HepG2 (cell line): ENCODE results near the gene WSCD2. TPM values are rescaled to one million over a fixed set of nuclear protein-coding genes. Genes with fewer than 3 reads are reported as not detected.

ENCODE experiments used
- ATAC-seq: fragments of 200-7000 bp; cut with Tn5 transposase; 3 replicates; pipeline ENCODE4 v1.9.1; 2020; ENCODE audit warnings: mild to moderate bottlenecking, moderate library complexity
- BruUV-seq: library from RNA; stranded (reverse); fragments of 400-500 nt; replicated peaks from 2 replicates; lab custom pipeline; 2021; lab: Mats Ljungman, UMichigan
- CTCF ChIA-PET: fragments of 300-600 bp; formaldehyde crosslinking; extraction: SDS; loops from one replicate; lab custom pipeline; 2021; ENCODE audit warnings: low total read pairs, inconsistent platforms, low intra/inter-chr PET ratio; lab: Yijun Ruan, JAX
- POLR2A ChIA-PET: fragments of 350-600 bp; sonication (Branson Sonifier 250); formaldehyde crosslinking; loops from one replicate; lab custom pipeline; 2020; ENCODE audit warnings: antibody characterized with exemption, inconsistent platforms; lab: Yijun Ruan, JAX
- DNase-seq: peaks from one replicate; pipeline ENCODE4 v3.0.0-alpha.2; 2015; ENCODE audit warnings: low spot score
- FAIRE-seq: peaks from 3 replicates; lab custom pipeline; 2011; peaks lifted over from hg19 to GRCh38; lab: Jason Lieb, UNC
- H2AFZ ChIP-seq: one replicate; pipeline ENCODE4 v1.6.1; 2011; ENCODE audit warnings: low read length, inconsistent platforms
- H3K27ac ChIP-seq: fragments of 300-600 bp; 3 replicates; pipeline ENCODE4 v1.8.0; 2011; ENCODE audit warnings: mixed run types, mild to moderate bottlenecking, mixed read lengths, low read length, inconsistent platforms; ENCODE audit not compliant: insufficient read depth; ENCODE audit errors: extremely low read length
- H3K27me3 ChIP-seq, 2 experiments: fragments of 200-600 bp in 1 of 2; 2 replicates in 1 of 2; 3 replicates in 1 of 2; pipeline versions ENCODE4 v1.6.0 to v1.8.0; 2011; ENCODE audit warnings: low read length in 2 of 2, mild to moderate bottlenecking in 2 of 2, moderate library complexity in 2 of 2, inconsistent platforms in 1 of 2; ENCODE audit not compliant: insufficient read depth in 2 of 2, control insufficient read depth in 1 of 2
- H3K36me3 ChIP-seq, 2 experiments: fragments of 200-600 bp in 1 of 2; replicated peaks in 1 of 2; 2 replicates in 1 of 2; 3 replicates in 1 of 2; pipeline versions ENCODE4 v1.5.1 to v1.8.0; 2011; ENCODE audit warnings: low read length in 2 of 2, inconsistent platforms in 1 of 2; ENCODE audit not compliant: insufficient read depth in 2 of 2, control insufficient read depth in 1 of 2
- H3K4me1 ChIP-seq: 2 replicates; pipeline ENCODE4 v1.5.1; 2012; ENCODE audit warnings: low read length, inconsistent platforms; ENCODE audit not compliant: insufficient read depth
- H3K4me2 ChIP-seq: 2 replicates; pipeline ENCODE4 v1.6.0; 2011; ENCODE audit warnings: low read depth, low read length, inconsistent platforms
- H3K4me3 ChIP-seq, 3 experiments: fragments of 200-600 bp in 1 of 3; sonication (generic), shearing (Covaris generic) in 1 of 3; replicated peaks in 1 of 3; 2 replicates each; pipeline ENCODE4 v1.5.1; 2011 to 2016; ENCODE audit warnings: low read length in 3 of 3, inconsistent platforms in 2 of 3, low read depth in 2 of 3, mild to moderate bottlenecking in 2 of 3, control low read depth in 1 of 3, mixed read lengths in 1 of 3; ENCODE audit not compliant: insufficient read depth in 1 of 3
- H3K79me2 ChIP-seq: one replicate; pipeline ENCODE4 v1.6.1; 2011; ENCODE audit warnings: low read length, inconsistent platforms; ENCODE audit not compliant: insufficient read depth
- H3K9ac ChIP-seq: 2 replicates; pipeline ENCODE4 v1.6.0; 2011; ENCODE audit warnings: mild to moderate bottlenecking, low read depth, low read length, inconsistent platforms; ENCODE audit not compliant: insufficient read depth
- H3K9me3 ChIP-seq: 2 replicates; pipeline ENCODE4 v1.5.1; 2012; ENCODE audit warnings: mild to moderate bottlenecking, low read length
- H4K20me1 ChIP-seq: 2 replicates; pipeline ENCODE4 v1.6.0; 2011; ENCODE audit warnings: inconsistent platforms, mild to moderate bottlenecking, low read length, moderate library complexity; ENCODE audit not compliant: insufficient read depth
- FIP1L1 ChIP-seq: fragments of 200-400 bp; formaldehyde crosslinking; IDR thresholded peaks from 2 replicates; pipeline ENCODE4 v1.6.1; 2018; ENCODE audit warnings: low read depth, mild to moderate bottlenecking, low read length, moderate library complexity, borderline replicate concordance; ENCODE audit not compliant: insufficient read depth
- KDM1A ChIP-seq: IDR thresholded peaks from 2 replicates; pipeline ENCODE4 v1.6.1; 2016; ENCODE audit warnings: missing compliant biosample characterization
- MAFF ChIP-seq: IDR thresholded peaks from 2 replicates; pipeline ENCODE4 v1.6.1; 2011; ENCODE audit warnings: low read depth, low read length, improper control_type of control experiment
- MAFK ChIP-seq, 2 experiments: IDR thresholded peaks in 1 of 2; conservative IDR thresholded peaks in 1 of 2; 2 replicates each; pipeline ENCODE4 v1.6.1; 2011; ENCODE audit warnings: improper control_type of control experiment in 2 of 2, low read length in 2 of 2
- NFIC ChIP-seq: IDR thresholded peaks from 2 replicates; pipeline ENCODE4 v1.6.1; 2012; ENCODE audit warnings: mild to moderate bottlenecking, low read length, inconsistent platforms
- NFYB ChIP-seq: sonication (generic); formaldehyde crosslinking; IDR thresholded peaks from 2 replicates; pipeline ENCODE4 v1.4.0; 2020; ENCODE audit warnings: missing genetic modification reagents
- NR2F6 ChIP-seq, 2 experiments: IDR thresholded peaks; 2 replicates each; pipeline ENCODE4 v1.6.1; 2016; ENCODE audit warnings: antibody characterized with exemption in 1 of 2, mild to moderate bottlenecking in 1 of 2
- RBM39 ChIP-seq: fragments of 200-400 bp; formaldehyde crosslinking; IDR thresholded peaks from one replicate; pipeline ENCODE4 v1.6.1; 2018; ENCODE audit warnings: antibody characterized with exemption, mild to moderate bottlenecking, low read depth, low read length; ENCODE audit not compliant: poor library complexity, severe bottlenecking
- TBX3 ChIP-seq: fragments of 450-650 bp; IDR thresholded peaks from 2 replicates; pipeline ENCODE4 v1.6.1; 2017; ENCODE audit warnings: antibody characterized with exemption, mild to moderate bottlenecking, inconsistent platforms, borderline replicate concordance
- ZNF530 ChIP-seq: sonication (generic); formaldehyde crosslinking; IDR thresholded peaks from 2 replicates; pipeline ENCODE4 v1.5.0; 2020; ENCODE audit warnings: low read depth, mild to moderate bottlenecking, missing genetic modification reagents
- WGBS: methylation state at CpG from one replicate; pipeline ENCODE4 v1.1.6; 2017; ENCODE audit warnings: low lambda C conversion rate; 5-methylcytosine and 5-hydroxymethylcytosine counted together
- in situ Hi-C: cut with HindIII; loops from 2 replicates; pipeline ENCODE4 v1.10.0; 2017; ENCODE audit warnings: low pct_unique_long_range_greater_than_20kb; ENCODE audit not compliant: extremely low pct_ligation_motif_present
- intact Hi-C: fragments of 100-400 bp; cut with micrococcal nuclease; formaldehyde crosslinking; loops from one replicate; pipeline ENCODE4 v1.10.0; 2022; ENCODE audit not compliant: unreplicated experiment
- polyA plus RNA-seq, 8 experiments: library from polyadenylated mRNA; depleted of rRNA in 3 of 8; stranded (reverse) in 7 of 8; unstranded in 1 of 8; fragments of >200 nt; fragmentation: Illumina TruSeq in 4 of 8; extraction: Trizol in 4 of 8; gene quantifications; 2 replicates each; pipeline versions ENCODE4 v1.2.1 to v1.2.3, GENCODE V29; 2011 to 2016; ENCODE audit warnings: low read depth in 4 of 8, missing spikeins in 1 of 8, mixed read lengths in 1 of 8; ENCODE audit not compliant: insufficient read depth in 1 of 8
- total RNA-seq, 5 experiments: library from RNA; depleted of rRNA; stranded (reverse); fragments of >200 nt; fragmentation: Illumina TruSeq; extraction: Trizol; gene quantifications; 2 replicates each; pipeline ENCODE4 v1.2.3, GENCODE V29; 2016; ENCODE audit warnings: low read depth in 1 of 5
- TF ChIP-seq, protein P1 (sequence below): sonication (generic); formaldehyde crosslinking; IDR thresholded peaks from 2 replicates; pipeline ENCODE4 v1.4.0; 2020; ENCODE audit warnings: missing genetic modification reagents
- TF ChIP-seq, protein P2 (sequence below), 2 experiments: sonication (generic) in 1 of 2; formaldehyde crosslinking in 1 of 2; IDR thresholded peaks; 2 replicates each; pipeline versions ENCODE4 v1.4.0 to v1.6.1; 2016 to 2020; ENCODE audit warnings: borderline replicate concordance in 1 of 2, low read depth in 1 of 2, mild to moderate bottlenecking in 1 of 2, missing genetic modification reagents in 1 of 2
- TF ChIP-seq, protein P3 (sequence below): sonication (generic); formaldehyde crosslinking; conservative IDR thresholded peaks from 2 replicates; pipeline ENCODE4 v1.5.0; 2020; ENCODE audit warnings: missing genetic modification reagents
- TF ChIP-seq, protein P4 (sequence below): sonication (generic); formaldehyde crosslinking; IDR thresholded peaks from 2 replicates; pipeline ENCODE4 v1.9.0; 2022; ENCODE audit warnings: missing genetic modification reagents, mild to moderate bottlenecking, borderline replicate concordance

Gene WSCD2
- total and polyA plus RNA-seq, 2 of the 13 experiments (the other 11 are each of a cell fraction or from before 2014, with no cell fraction given) = not detected

DNA sequence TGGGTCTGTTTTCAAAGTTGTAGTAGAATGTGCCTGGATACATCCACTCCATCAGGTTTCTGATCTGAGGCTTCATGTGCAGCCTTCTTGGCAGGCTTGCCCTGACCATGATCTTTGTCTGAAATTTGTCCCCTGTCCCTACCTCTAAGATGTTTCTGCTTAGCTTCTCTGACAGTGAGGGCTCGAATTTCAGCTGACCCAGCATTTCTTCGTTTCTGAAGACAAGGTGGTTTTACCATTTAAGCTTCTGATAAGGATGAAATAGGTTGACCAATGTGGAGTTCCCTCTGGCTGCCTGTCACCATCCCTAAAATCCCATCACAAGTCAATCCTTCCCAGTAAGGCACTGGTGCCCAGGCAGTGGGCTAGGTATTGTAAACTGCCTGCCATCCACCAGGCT lies 153.1 kb downstream of the WSCD2 start:
- Histone ChIP-seq H3K9ac (no peak overlapping the region), H2AFZ (no peak overlapping the region), H3K4me1 (no peaks in the 10 kb centered on the region), H3K4me2 (no peak overlapping the region), H3K27me3 (peaks cover 2 to 17% of the 10 kb centered on the region in 2 experiments; a peak in 3 of 5 replicates), H3K9me3 (no peaks in the 10 kb centered on the region), H3K4me3 (no peak overlapping the region), H4K20me1 (no peaks in the 10 kb centered on the region), H3K36me3 (no peaks in the 10 kb centered on the region), H3K79me2 (no peaks in the 10 kb centered on the region), H3K27ac (no peak overlapping the region)
- ATAC-seq (no peak), DNase-seq (no peak), FAIRE-seq (no peak)
- in situ Hi-C loops = no loop called here
- intact Hi-C loops = no loop called here
- POLR2A ChIA-PET = no interaction called here
- no TSS peak for BruUV-seq
- 0% methylated on average over 2 of the region's 2 CpGs for WGBS
- CTCF ChIA-PET = no interaction called here
- TF ChIP-seq ZNF530 (CRISPR knock-in tag) = no peak
- no peak for TF ChIP-seq FIP1L1
- TF ChIP-seq TBX3 = no peak
- TF ChIP-seq, protein P1, sequence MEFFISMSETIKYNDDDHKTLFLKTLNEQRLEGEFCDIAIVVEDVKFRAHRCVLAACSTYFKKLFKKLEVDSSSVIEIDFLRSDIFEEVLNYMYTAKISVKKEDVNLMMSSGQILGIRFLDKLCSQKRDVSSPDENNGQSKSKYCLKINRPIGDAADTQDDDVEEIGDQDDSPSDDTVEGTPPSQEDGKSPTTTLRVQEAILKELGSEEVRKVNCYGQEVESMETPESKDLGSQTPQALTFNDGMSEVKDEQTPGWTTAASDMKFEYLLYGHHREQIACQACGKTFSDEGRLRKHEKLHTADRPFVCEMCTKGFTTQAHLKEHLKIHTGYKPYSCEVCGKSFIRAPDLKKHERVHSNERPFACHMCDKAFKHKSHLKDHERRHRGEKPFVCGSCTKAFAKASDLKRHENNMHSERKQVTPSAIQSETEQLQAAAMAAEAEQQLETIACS (CRISPR knock-in tag) = no peak
- TF ChIP-seq RBM39 = no peak
- no peak for TF ChIP-seq NFYB (CRISPR knock-in tag)
- TF ChIP-seq MAFK (conservative IDR thresholded peaks at IDR 0.05 in 1 of 2, IDR thresholded peaks at IDR 0.05 in 1 of 2; ENCODE audit: low read length in 2 of 2) = peak; percentile 92 to 93
- no peak for TF ChIP-seq NR2F6 (IDR thresholded peaks at IDR 0.05)
- TF ChIP-seq NR2F6 (CRISPR knock-in tag; IDR thresholded peaks at IDR 0.05) = no peak
- TF ChIP-seq KDM1A (CRISPR knock-in tag) = no peak
- TF ChIP-seq, protein P2, sequence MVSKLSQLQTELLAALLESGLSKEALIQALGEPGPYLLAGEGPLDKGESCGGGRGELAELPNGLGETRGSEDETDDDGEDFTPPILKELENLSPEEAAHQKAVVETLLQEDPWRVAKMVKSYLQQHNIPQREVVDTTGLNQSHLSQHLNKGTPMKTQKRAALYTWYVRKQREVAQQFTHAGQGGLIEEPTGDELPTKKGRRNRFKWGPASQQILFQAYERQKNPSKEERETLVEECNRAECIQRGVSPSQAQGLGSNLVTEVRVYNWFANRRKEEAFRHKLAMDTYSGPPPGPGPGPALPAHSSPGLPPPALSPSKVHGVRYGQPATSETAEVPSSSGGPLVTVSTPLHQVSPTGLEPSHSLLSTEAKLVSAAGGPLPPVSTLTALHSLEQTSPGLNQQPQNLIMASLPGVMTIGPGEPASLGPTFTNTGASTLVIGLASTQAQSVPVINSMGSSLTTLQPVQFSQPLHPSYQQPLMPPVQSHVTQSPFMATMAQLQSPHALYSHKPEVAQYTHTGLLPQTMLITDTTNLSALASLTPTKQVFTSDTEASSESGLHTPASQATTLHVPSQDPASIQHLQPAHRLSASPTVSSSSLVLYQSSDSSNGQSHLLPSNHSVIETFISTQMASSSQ (IDR thresholded peaks at IDR 0.05; ENCODE audit: low read depth) = no peak
- TF ChIP-seq, protein P2 (CRISPR knock-in tag; IDR thresholded peaks at IDR 0.05; ENCODE audit: borderline replicate concordance) = no peak
- peak; percentile 92 for TF ChIP-seq MAFF
- TF ChIP-seq, protein P3, sequence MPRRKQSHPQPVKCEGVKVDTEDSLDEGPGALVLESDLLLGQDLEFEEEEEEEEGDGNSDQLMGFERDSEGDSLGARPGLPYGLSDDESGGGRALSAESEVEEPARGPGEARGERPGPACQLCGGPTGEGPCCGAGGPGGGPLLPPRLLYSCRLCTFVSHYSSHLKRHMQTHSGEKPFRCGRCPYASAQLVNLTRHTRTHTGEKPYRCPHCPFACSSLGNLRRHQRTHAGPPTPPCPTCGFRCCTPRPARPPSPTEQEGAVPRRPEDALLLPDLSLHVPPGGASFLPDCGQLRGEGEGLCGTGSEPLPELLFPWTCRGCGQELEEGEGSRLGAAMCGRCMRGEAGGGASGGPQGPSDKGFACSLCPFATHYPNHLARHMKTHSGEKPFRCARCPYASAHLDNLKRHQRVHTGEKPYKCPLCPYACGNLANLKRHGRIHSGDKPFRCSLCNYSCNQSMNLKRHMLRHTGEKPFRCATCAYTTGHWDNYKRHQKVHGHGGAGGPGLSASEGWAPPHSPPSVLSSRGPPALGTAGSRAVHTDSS (CRISPR knock-in tag) = no peak
- no peak for TF ChIP-seq NFIC
- TF ChIP-seq, protein P4, sequence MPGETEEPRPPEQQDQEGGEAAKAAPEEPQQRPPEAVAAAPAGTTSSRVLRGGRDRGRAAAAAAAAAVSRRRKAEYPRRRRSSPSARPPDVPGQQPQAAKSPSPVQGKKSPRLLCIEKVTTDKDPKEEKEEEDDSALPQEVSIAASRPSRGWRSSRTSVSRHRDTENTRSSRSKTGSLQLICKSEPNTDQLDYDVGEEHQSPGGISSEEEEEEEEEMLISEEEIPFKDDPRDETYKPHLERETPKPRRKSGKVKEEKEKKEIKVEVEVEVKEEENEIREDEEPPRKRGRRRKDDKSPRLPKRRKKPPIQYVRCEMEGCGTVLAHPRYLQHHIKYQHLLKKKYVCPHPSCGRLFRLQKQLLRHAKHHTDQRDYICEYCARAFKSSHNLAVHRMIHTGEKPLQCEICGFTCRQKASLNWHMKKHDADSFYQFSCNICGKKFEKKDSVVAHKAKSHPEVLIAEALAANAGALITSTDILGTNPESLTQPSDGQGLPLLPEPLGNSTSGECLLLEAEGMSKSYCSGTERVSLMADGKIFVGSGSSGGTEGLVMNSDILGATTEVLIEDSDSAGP (CRISPR knock-in tag) = no peak
